22Rv1 (cell line): Measurements from ENCODE around the gene WWC1.

Experiments used
- CTCF ChIP-seq: fragments of 450-650 bp; IDR thresholded peaks from 2 replicates; pipeline ENCODE4 v1.5.1; 2017; ENCODE audit warnings: mild to moderate bottlenecking
- ZFX ChIP-seq: fragments of 450-650 bp; IDR thresholded peaks from 2 replicates; pipeline ENCODE4 v1.6.1; 2017; ENCODE audit warnings: antibody characterized with exemption, borderline replicate concordance

- TF ChIP-seq CTCF (no peak), ZFX (no peak)
Observed at GRCh38 chr5:168423971-168424370, 132.5 kb downstream of the WWC1 start.
